Articular chondrocyte of knee joint (primary cell): ENCODE data around the gene CD300C. TPM values are rescaled to one million over a fixed set of nuclear protein-coding genes. Genes with fewer than 3 reads are reported as not detected.

Experiments used
- total RNA-seq: library from RNA; depleted of rRNA; stranded (reverse); fragments of >200 nt; gene quantifications from 2 replicates; pipeline ENCODE4 v1.2.3, GENCODE V29; 2012

Gene CD300C
- total RNA-seq, result 0.91 and 1.1 TPM in 2 replicates

GRCh38 chr17:74545843-74546230, at the start of gene CD300C:
Gene CD300C (minus strand): TSS chr17:74546115. CDS start chr17:74545782, 333 bp downstream.

GRCh38 chr17:74592087-74592990, 46.4 kb upstream of the CD300C start, which contains the start of gene CD300LD:
Gene CD300LD (minus strand): TSS chr17:74592283. CDS start chr17:74592202, 81 bp downstream.

GRCh38 chr17:74567397-74567796, 21.5 kb upstream of the CD300C start, which contains the start of gene CD300H:
Gene CD300H (minus strand): TSS chr17:74567509.

GRCh38 chr17:74531231-74531761, 14.6 kb downstream of the CD300C start, which contains the start of gene CD300LB:
Gene CD300LB (minus strand): TSS chr17:74531475. CDS start chr17:74531350, 125 bp downstream.

Other genes starting within 250 kb of the CD300C start
- gene KIF19, start 219.9 kb downstream of the CD300C start, total RNA-seq, result 0.11 TPM in 1 of 2 replicates, not detected in the other
- not detected in 2 replicates for gene BTBD17, start 184.2 kb downstream of the CD300C start, total RNA-seq
- not detected in 2 replicates for gene GPR142, start 178.6 kb downstream of the CD300C start, total RNA-seq
- 17.1 and 20.1 TPM in 2 replicates for gene GPRC5C, start 114.0 kb downstream of the CD300C start, total RNA-seq
- not detected in 2 replicates for gene CD300A, start 79.5 kb downstream of the CD300C start, total RNA-seq
- gene CD300LB, start 14.6 kb downstream of the CD300C start, total RNA-seq, result not detected in 2 replicates
- not detected in 2 replicates for gene CD300H, start 21.4 kb upstream of the CD300C start, total RNA-seq
- gene CD300LD, start 46.2 kb upstream of the CD300C start, total RNA-seq, result not detected in 2 replicates
- gene CD300E, start 77.6 kb upstream of the CD300C start, total RNA-seq, result under 0.01 TPM in 1 of 2 replicates, not detected in the other
- gene CD300LF, start 166.8 kb upstream of the CD300C start, total RNA-seq, result not detected in 2 replicates
- 1.0 and 1.3 TPM in 2 replicates for gene RAB37, start 191.1 kb upstream of the CD300C start, total RNA-seq
- 82.6 and 97.3 TPM in 2 replicates for gene NHERF1, start 202.5 kb upstream of the CD300C start, total RNA-seq
- 20.0 and 27.4 TPM in 2 replicates for gene NAT9, start 230.2 kb upstream of the CD300C start, total RNA-seq